Measurements from ENCODE around the gene ADAM19. TPM values are rescaled to one million over a fixed set of nuclear protein-coding genes. Genes with fewer than 3 reads are reported as not detected.

ADAM19 gene
- total RNA-seq, 1 experiment from 2014 or later: 62.9 TPM

- ChIA-PET POLR2A (no interaction called here), CTCF (interaction anchor here (1.6 kb wide), 1 partner anchor 47 kb away, joined by 3 read pairs; no protein-coding TSS in a partner anchor)
- H3K27ac Mint-ChIP-seq (ENCODE audit: unreplicated experiment): no peak overlapping the region
These were observed 96.8 kb downstream of the ADAM19 start for GRCh38 chr5:157478726-157479125.

GRCh38 chr5:157477814-157478494, 97.6 kb downstream of the ADAM19 start:
- Histone ChIP-seq H3K4me3 (ENCODE audit: low read depth, low read length) (no peak overlapping the region), H3K4me1 (peaks cover 12% of the 10 kb centered on the region), H3K9me3 (no peaks in the 10 kb centered on the region), H3K27me3 (replicated peaks; ENCODE audit: control insufficient read depth, insufficient read depth, low read length) (no peaks in the 10 kb centered on the region), H3K36me3 (ENCODE audit: control insufficient read depth, insufficient read depth, low read length) (no peaks in the 10 kb centered on the region)
- intact Hi-C loops (cut with micrococcal nuclease; ENCODE audit: unreplicated experiment): loop anchor here (1.0 to 5.0 kb wide), 6 partner anchors 47 to 331 kb away; no protein-coding TSS in a partner anchor
- BruUV-seq (replicated peaks): TSS peak; percentile 33
- Mint-ChIP-seq H3K27ac (ENCODE audit: unreplicated experiment) (no peak overlapping the region), H3K4me1 (ENCODE audit: low read depth, unreplicated experiment) (peaks cover 26% of the 10 kb centered on the region), H3K4me3 (ENCODE audit: unreplicated experiment) (no peak overlapping the region), H3K27me3 (ENCODE audit: insufficient read depth, unreplicated experiment) (no peaks in the 10 kb centered on the region), H3K9me3 (ENCODE audit: unreplicated experiment) (no peaks in the 10 kb centered on the region), H3K36me3 (ENCODE audit: insufficient read depth, unreplicated experiment) (peaks cover 26% of the 10 kb centered on the region)
- ChIA-PET CTCF (interaction anchor here (0.6 to 1.0 kb wide), 2 partner anchors 28 to 241 kb away, joined by 3 to 4 read pairs; no protein-coding TSS in a partner anchor), POLR2A (no interaction called here)
- TF ChIP-seq CTCF (IDR thresholded peaks at IDR 0.05; ENCODE audit: insufficient read depth in 1 of 2, low read depth in 1 of 2, low read length in 1 of 2, severe bottlenecking in 1 of 2, unreplicated experiment in 1 of 2): no peak
- no peak for DNase-seq

More at GRCh38 chr5:157478726-157479125, 96.8 kb downstream of the ADAM19 start:
- DNase-seq: no peak
- Mint-ChIP-seq H3K9me3 (ENCODE audit: unreplicated experiment) (no peaks in the 10 kb centered on the region), H3K36me3 (ENCODE audit: insufficient read depth, unreplicated experiment) (peaks cover 33% of the 10 kb centered on the region), H3K4me1 (ENCODE audit: low read depth, unreplicated experiment) (peaks cover 26% of the 10 kb centered on the region), H3K27me3 (ENCODE audit: insufficient read depth, unreplicated experiment) (no peaks in the 10 kb centered on the region), H3K4me3 (ENCODE audit: unreplicated experiment) (no peak overlapping the region)
- no peak overlapping the region for H3K4me3 ChIP-seq (ENCODE audit: low read depth, low read length)
- no peaks in the 10 kb centered on the region for H3K27me3 ChIP-seq (replicated peaks; ENCODE audit: control insufficient read depth, insufficient read depth, low read length)
- intact Hi-C loops (cut with micrococcal nuclease; ENCODE audit: unreplicated experiment): loop anchor here (5.0 kb wide), 1 partner anchor 331 kb away; no protein-coding TSS in a partner anchor
- no peaks in the 10 kb centered on the region for H3K36me3 ChIP-seq (ENCODE audit: control insufficient read depth, insufficient read depth, low read length)
- no peaks in the 10 kb centered on the region for H3K9me3 ChIP-seq
- no peak for TF ChIP-seq CTCF (IDR thresholded peaks at IDR 0.05; ENCODE audit: insufficient read depth in 1 of 2, low read depth in 1 of 2, low read length in 1 of 2, severe bottlenecking in 1 of 2, unreplicated experiment in 1 of 2)
- BruUV-seq (replicated peaks): no TSS peak
- peaks cover 12% of the 10 kb centered on the region for H3K4me1 ChIP-seq

GRCh38 chr5:157476702-157477408, 98.7 kb downstream of the ADAM19 start:
- ChIA-PET POLR2A (no interaction called here), CTCF (interaction anchor here (1.4 kb wide), 1 partner anchor 148 kb away, joined by 6 read pairs; no protein-coding TSS in a partner anchor)
- intact Hi-C loops (cut with micrococcal nuclease; ENCODE audit: unreplicated experiment): loop anchor here (1.0 to 5.0 kb wide), 6 partner anchors 46 to 330 kb away; no protein-coding TSS in a partner anchor
- Mint-ChIP-seq H3K9me3 (ENCODE audit: unreplicated experiment) (no peaks in the 10 kb centered on the region), H3K27me3 (ENCODE audit: insufficient read depth, unreplicated experiment) (no peaks in the 10 kb centered on the region), H3K36me3 (ENCODE audit: insufficient read depth, unreplicated experiment) (peaks cover 20% of the 10 kb centered on the region), H3K4me3 (ENCODE audit: unreplicated experiment) (no peak overlapping the region), H3K27ac (ENCODE audit: unreplicated experiment) (no peak overlapping the region), H3K4me1 (ENCODE audit: low read depth, unreplicated experiment) (peaks cover 26% of the 10 kb centered on the region)
- Histone ChIP-seq H3K4me1 (peaks cover 12% of the 10 kb centered on the region), H3K36me3 (ENCODE audit: control insufficient read depth, insufficient read depth, low read length) (no peaks in the 10 kb centered on the region), H3K9me3 (no peaks in the 10 kb centered on the region), H3K4me3 (ENCODE audit: low read depth, low read length) (no peak overlapping the region), H3K27me3 (replicated peaks; ENCODE audit: control insufficient read depth, insufficient read depth, low read length) (no peaks in the 10 kb centered on the region)
- no TSS peak for BruUV-seq (replicated peaks)
- peak; percentile 78 to 83 for TF ChIP-seq CTCF (IDR thresholded peaks at IDR 0.05; ENCODE audit: insufficient read depth in 1 of 2, low read depth in 1 of 2, low read length in 1 of 2, severe bottlenecking in 1 of 2, unreplicated experiment in 1 of 2)
- peak; percentile 56 to 67 for DNase-seq

Data from Caco-2 (cell line).